ENCODE data around the gene MBOAT2. TPM values are rescaled to one million over a fixed set of nuclear protein-coding genes. Genes with fewer than 3 reads are reported as not detected.

MBOAT2 gene
- polyA plus RNA-seq, 3 donors: 5.1 to 9.0 (median 5.5) TPM

- H3K9me3 ChIP-seq (replicated peaks in 1 of 2; ENCODE audit: control insufficient read depth in 1 of 2, insufficient read depth in 1 of 2, low read length in 2 of 2): no peaks in the 10 kb centered on the region
- no peak overlapping the region for H3K27ac ChIP-seq (ENCODE audit: low read depth in 1 of 2, low read length in 2 of 2)
- no CpG with 5 or more reads among the region's 3 CpGs for WGBS (ENCODE audit: insufficient coverage)
- no peak overlapping the region for H2AFZ ChIP-seq (ENCODE audit: insufficient read depth, low read depth, low read length, poor library complexity, severe bottlenecking)
- no peaks in the 10 kb centered on the region for H3K27me3 Mint-ChIP-seq (ENCODE audit: low read depth in 3 of 3)
- H3K27me3 ChIP-seq (ENCODE audit: control insufficient read depth in 2 of 2, insufficient read depth in 2 of 2, low read length in 2 of 2): no peaks in the 10 kb centered on the region
- peaks cover 73% of the 10 kb centered on the region for H3K79me2 ChIP-seq (ENCODE audit: insufficient read depth, low read length)
- peaks cover 31 to 33% of the 10 kb centered on the region in 2 donors for H3K4me1 ChIP-seq (ENCODE audit: control insufficient read depth in 1 of 2, insufficient read depth in 2 of 2, low read length in 2 of 2)
- no peak overlapping the region for H3K4me3 ChIP-seq (replicated peaks in 1 of 3; ENCODE audit: low read depth in 2 of 3, low read length in 3 of 3)
- H3K36me3 ChIP-seq (replicated peaks in 1 of 2; ENCODE audit: control insufficient read depth in 1 of 2, insufficient read depth in 2 of 2, low read length in 2 of 2): no peaks in the 10 kb centered on the region
- no peaks in the 10 kb centered on the region for H4K20me1 ChIP-seq (ENCODE audit: insufficient read depth, low read length)
- H3K4me1 Mint-ChIP-seq: peaks cover 54% of the 10 kb centered on the region
- no peak for TF ChIP-seq CTCF (IDR thresholded peaks at IDR 0.05)
- DNase-seq: no peak
- no peak overlapping the region for H3K4me3 Mint-ChIP-seq
- no peaks in the 10 kb centered on the region for H3K9me3 Mint-ChIP-seq
- H3K36me3 Mint-ChIP-seq: peaks cover 0 to 2% of the 10 kb centered on the region in 2 donors
- H3K4me2 ChIP-seq (replicated peaks; ENCODE audit: extremely low read depth, low read length, poor library complexity, severe bottlenecking): no peak overlapping the region
- no peak overlapping the region for H3K27ac Mint-ChIP-seq
- H3K9ac ChIP-seq (ENCODE audit: insufficient read depth, low read length, poor library complexity, severe bottlenecking): no peak overlapping the region
- intact Hi-C loops (cut with micrococcal nuclease): no loop called here
Measured at GRCh38 chr2:8987410-8987809, 16.1 kb downstream of the MBOAT2 start.

GRCh38 chr2:8986327-8986976 is 17.0 kb downstream of the MBOAT2 start:
- H3K27me3 ChIP-seq (ENCODE audit: control insufficient read depth in 2 of 2, insufficient read depth in 2 of 2, low read length in 2 of 2): no peaks in the 10 kb centered on the region
- no peak overlapping the region for H3K9ac ChIP-seq (ENCODE audit: insufficient read depth, low read length, poor library complexity, severe bottlenecking)
- Mint-ChIP-seq H3K36me3 (peaks cover 0 to 2% of the 10 kb centered on the region in 2 donors), H3K27ac (no peak overlapping the region), H3K4me3 (no peak overlapping the region), H3K27me3 (ENCODE audit: low read depth in 3 of 3) (no peaks in the 10 kb centered on the region), H3K9me3 (no peaks in the 10 kb centered on the region), H3K4me1 (peaks cover 64% of the 10 kb centered on the region)
- no peak overlapping the region for H3K4me3 ChIP-seq (replicated peaks in 1 of 3; ENCODE audit: low read depth in 2 of 3, low read length in 3 of 3)
- no peak for DNase-seq
- H2AFZ ChIP-seq (ENCODE audit: insufficient read depth, low read depth, low read length, poor library complexity, severe bottlenecking): no peak overlapping the region
- H3K4me2 ChIP-seq (replicated peaks; ENCODE audit: extremely low read depth, low read length, poor library complexity, severe bottlenecking): no peak overlapping the region
- 100% methylated on average over 4 of the region's 11 CpGs for WGBS (ENCODE audit: insufficient coverage)
- H3K79me2 ChIP-seq (ENCODE audit: insufficient read depth, low read length): peaks cover 73% of the 10 kb centered on the region
- H3K36me3 ChIP-seq (replicated peaks in 1 of 2; ENCODE audit: control insufficient read depth in 1 of 2, insufficient read depth in 2 of 2, low read length in 2 of 2): no peaks in the 10 kb centered on the region
- H3K9me3 ChIP-seq (replicated peaks in 1 of 2; ENCODE audit: control insufficient read depth in 1 of 2, insufficient read depth in 1 of 2, low read length in 2 of 2): no peaks in the 10 kb centered on the region
- H3K27ac ChIP-seq (ENCODE audit: low read depth in 1 of 2, low read length in 2 of 2): no peak overlapping the region
- no peak for TF ChIP-seq CTCF (IDR thresholded peaks at IDR 0.05)
- intact Hi-C loops (cut with micrococcal nuclease): no loop called here
- H3K4me1 ChIP-seq (ENCODE audit: control insufficient read depth in 1 of 2, insufficient read depth in 2 of 2, low read length in 2 of 2): peaks cover 35 to 40% of the 10 kb centered on the region in 2 donors
- H4K20me1 ChIP-seq (ENCODE audit: insufficient read depth, low read length): no peaks in the 10 kb centered on the region

Measured in CD14-positive monocyte (primary cell).